GM19035 (cell line): ENCODE data around the gene CCNYL1.
A peak's percentile ranks its signal among the peaks of the same experiment; 100 is the strongest.

Source experiments
- ATAC-seq: cut with Tn5 transposase; IDR thresholded peaks from one replicate; pipeline ENCODE4 v1.9.1; 2021; ENCODE audit not compliant: unreplicated experiment

CCNYL1 gene

GRCh38 chr2:207763303-207763917 lies 52.0 kb downstream of the CCNYL1 start:
- no peak for ATAC-seq

- ATAC-seq = no peak
These were observed 52.7 kb downstream of the CCNYL1 start for GRCh38 chr2:207764096-207764630.

- no peak for ATAC-seq
These were observed 54.1 kb downstream of the CCNYL1 start for GRCh38 chr2:207765547-207765946.

- no peak for ATAC-seq
These were observed 54.7 kb downstream of the CCNYL1 start for GRCh38 chr2:207766041-207766551.

- no peak for ATAC-seq
These were observed 55.4 kb downstream of the CCNYL1 start for GRCh38 chr2:207766697-207767460.

- ATAC-seq = no peak
These were observed 56.2 kb downstream of the CCNYL1 start for GRCh38 chr2:207767461-207768167.

- ATAC-seq = no peak
These were observed 56.9 kb downstream of the CCNYL1 start for GRCh38 chr2:207768168-207768865.

- peak; percentile 23 for ATAC-seq
These were observed 57.6 kb downstream of the CCNYL1 start for GRCh38 chr2:207768866-207769596.

- no peak for ATAC-seq
These were observed 59.4 kb downstream of the CCNYL1 start for GRCh38 chr2:207770602-207771404.

GRCh38 chr2:207771421-207771820 lies 60.0 kb downstream of the CCNYL1 start:
- ATAC-seq = no peak

- no peak for ATAC-seq
These were observed 60.8 kb downstream of the CCNYL1 start for GRCh38 chr2:207772081-207772843.

GRCh38 chr2:207772844-207773205 lies 61.4 kb downstream of the CCNYL1 start:
- ATAC-seq = no peak

GRCh38 chr2:207775473-207775872 lies 64.0 kb downstream of the CCNYL1 start:
- ATAC-seq = no peak

- ATAC-seq = no peak
These were observed 65.7 kb downstream of the CCNYL1 start for GRCh38 chr2:207777124-207777523.

GRCh38 chr2:207778298-207778882 lies 67.0 kb downstream of the CCNYL1 start:
- ATAC-seq = no peak

- ATAC-seq = no peak
These were observed 68.1 kb downstream of the CCNYL1 start for GRCh38 chr2:207779523-207779922.

- ATAC-seq = no peak
These were observed 71.0 kb downstream of the CCNYL1 start for GRCh38 chr2:207782238-207783030.

- ATAC-seq = no peak
These were observed 72.1 kb downstream of the CCNYL1 start for GRCh38 chr2:207783514-207783913.
